HEK293 (cell line): ENCODE results near the gene PNPLA3.

Experiments
- CTCF ChIA-PET: fragments of 350-600 bp; formaldehyde crosslinking; extraction: SDS; loops from one replicate; lab custom pipeline; 2021; ENCODE audit warnings: antibody characterized with exemption; lab: Yijun Ruan, JAX
- POLR2A ChIA-PET: fragments of 300-600 bp; formaldehyde crosslinking; extraction: SDS; loops from one replicate; lab custom pipeline; 2020; ENCODE audit warnings: antibody characterized with exemption, inconsistent platforms; lab: Yijun Ruan, JAX
- H3K27ac ChIP-seq: fragments of 200-500 bp; sonication (Bioruptor generic); 2 replicates; pipeline ENCODE4 v1.5.1; 2014; ENCODE audit warnings: low read depth, low read length, control low read depth, inconsistent platforms; ENCODE audit errors: extremely low read depth
- H3K36me3 ChIP-seq, 2 experiments: fragments of 200-500 bp in 1 of 2; sonication (Bioruptor generic) in 1 of 2; 1 replicate in 1 of 2; 2 replicates in 1 of 2; pipeline ENCODE4 v1.5.1; 2014 to 2017; ENCODE audit warnings: inconsistent platforms in 2 of 2, low read length in 2 of 2; ENCODE audit not compliant: control insufficient read depth in 2 of 2, insufficient read depth in 1 of 2
- H3K4me1 ChIP-seq: fragments of 200-500 bp; sonication (Bioruptor generic); 2 replicates; pipeline ENCODE4 v1.5.1; 2014; ENCODE audit warnings: mild to moderate bottlenecking, low read length, inconsistent platforms; ENCODE audit not compliant: control insufficient read depth, insufficient read depth
- H3K4me3 ChIP-seq: 2 replicates; pipeline ENCODE4 v1.5.1; 2011; ENCODE audit warnings: low read depth, mild to moderate bottlenecking, control low read depth, low read length, moderate library complexity
- H3K9me3 ChIP-seq: fragments of 200-500 bp; sonication (Bioruptor generic); 2 replicates; pipeline ENCODE4 v1.5.1; 2014; ENCODE audit warnings: low read depth, low read length, inconsistent platforms; ENCODE audit not compliant: control insufficient read depth, insufficient read depth
- GFI1B ChIP-seq: fragments of 450-650 bp; formaldehyde crosslinking; IDR thresholded peaks from 2 replicates; pipeline ENCODE4 v1.5.1; 2016; ENCODE audit warnings: missing biosample characterization, missing genetic modification characterization
- HOXC10 ChIP-seq: sonication (generic); formaldehyde crosslinking; IDR thresholded peaks from 2 replicates; pipeline ENCODE4 v1.8.1; 2023; ENCODE audit warnings: mild to moderate bottlenecking, missing genetic modification reagents
- KLF8 ChIP-seq: fragments of 450-650 bp; formaldehyde crosslinking; IDR thresholded peaks from 2 replicates; pipeline ENCODE4 v1.5.1; 2016; ENCODE audit warnings: missing biosample characterization, missing genetic modification characterization
- PRDM10 ChIP-seq: fragments of 450-650 bp; formaldehyde crosslinking; IDR thresholded peaks from 2 replicates; pipeline ENCODE4 v1.5.1; 2016; ENCODE audit warnings: missing biosample characterization, missing genetic modification characterization
- REST ChIP-seq: fragments of 450-650 bp; formaldehyde crosslinking; IDR thresholded peaks from 2 replicates; pipeline ENCODE4 v1.5.1; 2016; ENCODE audit warnings: missing biosample characterization, missing genetic modification characterization
- SP3 ChIP-seq: fragments of 450-650 bp; formaldehyde crosslinking; IDR thresholded peaks from 2 replicates; pipeline ENCODE4 v1.5.1; 2016; ENCODE audit warnings: missing biosample characterization, missing genetic modification characterization
- ZBTB11 ChIP-seq: fragments of 450-650 bp; formaldehyde crosslinking; conservative IDR thresholded peaks from 2 replicates; pipeline ENCODE4 v1.5.1; 2016; ENCODE audit warnings: low read depth, missing biosample characterization, missing genetic modification characterization
- ZBTB26 ChIP-seq: fragments of 450-650 bp; formaldehyde crosslinking; optimal IDR thresholded peaks from 2 replicates; pipeline ENCODE3; 2016; ENCODE audit warnings: missing biosample characterization, mild to moderate bottlenecking, missing genetic modification characterization
- ZNF26 ChIP-seq: fragments of 450-650 bp; formaldehyde crosslinking; IDR thresholded peaks from 2 replicates; pipeline ENCODE4 v1.5.1; 2016; ENCODE audit warnings: missing biosample characterization, missing genetic modification characterization
- ZNF280D ChIP-seq: fragments of 450-650 bp; formaldehyde crosslinking; IDR thresholded peaks from 2 replicates; pipeline ENCODE4 v1.5.1; 2016; ENCODE audit warnings: missing biosample characterization, missing genetic modification characterization
- ZNF350 ChIP-seq: fragments of 450-650 bp; formaldehyde crosslinking; IDR thresholded peaks from 2 replicates; pipeline ENCODE4 v1.5.0; 2017; ENCODE audit warnings: missing biosample characterization, mild to moderate bottlenecking, missing genetic modification characterization
- ZNF362 ChIP-seq: fragments of 450-650 bp; formaldehyde crosslinking; IDR thresholded peaks from 2 replicates; pipeline ENCODE4 v1.5.1; 2016; ENCODE audit warnings: missing biosample characterization, missing genetic modification characterization
- ZNF530 ChIP-seq: fragments of 450-650 bp; formaldehyde crosslinking; IDR thresholded peaks from 2 replicates; pipeline ENCODE4 v1.5.1; 2016; ENCODE audit warnings: low read depth, missing biosample characterization, missing genetic modification characterization
- ZNF610 ChIP-seq: fragments of 450-650 bp; formaldehyde crosslinking; IDR thresholded peaks from 2 replicates; pipeline ENCODE4 v1.5.1; 2016; ENCODE audit warnings: missing biosample characterization, missing genetic modification characterization, borderline replicate concordance
- ZNF664 ChIP-seq: fragments of 450-650 bp; formaldehyde crosslinking; IDR thresholded peaks from 2 replicates; pipeline ENCODE4 v1.5.1; 2016; ENCODE audit warnings: missing biosample characterization, missing genetic modification characterization
- ZNF747 ChIP-seq: fragments of 450-650 bp; formaldehyde crosslinking; IDR thresholded peaks from 2 replicates; pipeline ENCODE4 v1.5.1; 2016; ENCODE audit warnings: missing biosample characterization, missing genetic modification characterization

The PNPLA3 gene

GRCh38 chr22:43976861-43977795 lies 53.5 kb downstream of the PNPLA3 start (continued):
- no peak for TF ChIP-seq REST (tag by site-specific recombination)
- no peak for TF ChIP-seq PRDM10
- no peak for TF ChIP-seq ZNF664 (tag by site-specific recombination)
- TF ChIP-seq, all 188 proteins: peak for 0

- Histone ChIP-seq H3K36me3 (peaks cover 59 to 94% of the 10 kb centered on the region in 2 experiments), H3K27ac (no peak overlapping the region), H3K4me3 (no peak overlapping the region), H3K4me1 (no peaks in the 10 kb centered on the region), H3K9me3 (no peaks in the 10 kb centered on the region)
- CTCF ChIA-PET = interaction anchor here (0.5 to 1.5 kb wide), 4 partner anchors 36 to 1360 kb away, joined by 3 read pairs; no protein-coding TSS in a partner anchor
- POLR2A ChIA-PET = no interaction called here
- TF ChIP-seq ZNF362 (tag by site-specific recombination) (no peak), SP3 (tag by site-specific recombination) (no peak), ZNF610 (tag by site-specific recombination) (no peak), ZBTB11 (tag by site-specific recombination) (no peak), GFI1B (no peak), ZNF747 (tag by site-specific recombination) (no peak), ZNF530 (no peak), ZNF26 (tag by site-specific recombination) (no peak), ZNF350 (tag by site-specific recombination) (no peak), KLF8 (tag by site-specific recombination) (no peak), ZBTB26 (no peak), ZNF280D (tag by site-specific recombination) (no peak), HOXC10 (CRISPR knock-in tag) (no peak)
Observed at GRCh38 chr22:43978558-43978957, 55.0 kb downstream of the PNPLA3 start.
